Vagina (tissue), 2 donors: ENCODE data around the gene ETS2. TPM values are rescaled to one million over a fixed set of nuclear protein-coding genes. Genes with fewer than 3 reads are reported as not detected.
A peak's percentile ranks its signal among the peaks of the same experiment; 100 is the strongest.

Source experiments
- DNase-seq, 2 donors: peaks; one replicate each; pipeline ENCODE4 v3.0.0-alpha.2; 2017; ENCODE audit errors: extremely low spot score in 2 of 2
- H3K27ac ChIP-seq: fragments of 200-600 bp; sonication (generic); one replicate; pipeline ENCODE4 v1.5.1; 2019
- H3K27me3 ChIP-seq: fragments of 200-600 bp; sonication (generic); one replicate; pipeline ENCODE4 v1.5.1; 2019
- H3K36me3 ChIP-seq, 2 donors: fragments of 200-600 bp; sonication (generic); one replicate each; pipeline ENCODE4 v1.5.1; 2017 to 2019
- H3K4me1 ChIP-seq: fragments of 200-600 bp; sonication (generic); one replicate; pipeline ENCODE4 v1.5.1; 2019
- H3K4me3 ChIP-seq, 2 donors: fragments of 200-600 bp; sonication (generic); 1 replicate in 1 of 2; 2 replicates in 1 of 2; pipeline ENCODE4 v1.5.1; 2016 to 2019
- H3K9me3 ChIP-seq: fragments of 200-600 bp; sonication (generic); one replicate; pipeline ENCODE4 v1.5.1; 2019
- POLR2A ChIP-seq, 2 donors: fragments of 450-650 bp; IDR thresholded peaks; one replicate each; pipeline ENCODE4 v1.6.1; 2017; ENCODE audit warnings: antibody characterized with exemption in 2 of 2, mild to moderate bottlenecking in 2 of 2, moderate library complexity in 2 of 2
- POLR2AphosphoS5 ChIP-seq, 2 donors: sonication (generic); formaldehyde crosslinking; IDR thresholded peaks; one replicate each; pipeline ENCODE4 v1.9.0; 2017; ENCODE audit warnings: antibody characterized with exemption in 2 of 2, mild to moderate bottlenecking in 2 of 2, low read depth in 1 of 2; ENCODE audit not compliant: insufficient read depth in 1 of 2
- intact Hi-C: fragments of 100-400 bp; cut with DNase I; formaldehyde crosslinking; loops from one replicate; pipeline ENCODE4 v1.15.1; 2023
- total RNA-seq: library from RNA; depleted of rRNA; stranded (reverse); fragments of >200 nt; gene quantifications from one replicate; pipeline ENCODE4 v1.2.3, GENCODE V29; 2016
- TF ChIP-seq, protein P1 (sequence below), 3 experiments: fragments of 450-650 bp in 2 of 3; fragments of 200-600 bp in 1 of 3; sonication (generic) in 1 of 3; IDR thresholded peaks; one replicate each; pipeline ENCODE4 v1.5.1; 2017 to 2019; ENCODE audit warnings: antibody characterized with exemption in 3 of 3, mild to moderate bottlenecking in 2 of 3, moderate library complexity in 2 of 3

Gene ETS2
- total RNA-seq, 1 donor from 2014 or later: 134 TPM

DNA sequence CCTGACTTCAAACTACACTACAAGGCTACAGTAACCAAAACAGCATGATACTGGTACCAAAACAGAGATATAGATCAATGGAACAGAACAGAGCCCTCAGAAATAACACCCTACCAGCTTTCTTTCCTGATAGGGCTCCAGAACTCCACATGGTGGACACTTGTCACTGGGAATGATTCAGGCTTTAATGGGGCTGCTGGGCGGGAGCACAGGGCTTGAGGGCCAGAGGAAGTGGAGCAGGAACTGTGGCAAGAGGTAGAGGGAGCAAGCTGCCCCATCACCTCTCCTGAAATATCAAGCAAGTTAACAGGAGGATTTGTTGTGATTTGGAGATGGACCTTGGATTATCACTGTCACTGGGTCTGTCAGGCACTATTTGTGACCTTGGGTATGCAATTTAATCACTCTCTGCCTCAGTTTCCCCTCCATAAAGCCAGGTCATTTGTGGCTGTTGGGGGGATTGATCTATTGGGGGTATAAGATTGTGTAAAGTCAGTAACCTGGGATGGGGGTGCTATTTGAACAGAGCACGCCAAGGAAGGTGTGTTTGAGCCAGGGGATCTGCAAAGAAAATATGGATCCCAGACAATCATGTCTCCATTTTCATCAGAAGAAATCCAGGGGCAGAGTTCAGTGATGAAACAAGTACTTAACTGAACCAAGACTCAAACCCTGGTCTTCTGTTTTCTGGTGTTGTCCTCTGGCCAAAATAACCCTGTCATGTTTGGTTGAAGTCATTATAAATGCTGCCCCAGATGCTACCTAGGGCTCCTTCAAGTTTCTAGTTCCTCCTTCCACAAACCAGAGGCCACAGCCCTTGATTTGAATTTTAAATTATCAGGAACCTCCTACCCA is 25.2 kb downstream of the ETS2 start:
- intact Hi-C loops: no loop called here

DNA sequence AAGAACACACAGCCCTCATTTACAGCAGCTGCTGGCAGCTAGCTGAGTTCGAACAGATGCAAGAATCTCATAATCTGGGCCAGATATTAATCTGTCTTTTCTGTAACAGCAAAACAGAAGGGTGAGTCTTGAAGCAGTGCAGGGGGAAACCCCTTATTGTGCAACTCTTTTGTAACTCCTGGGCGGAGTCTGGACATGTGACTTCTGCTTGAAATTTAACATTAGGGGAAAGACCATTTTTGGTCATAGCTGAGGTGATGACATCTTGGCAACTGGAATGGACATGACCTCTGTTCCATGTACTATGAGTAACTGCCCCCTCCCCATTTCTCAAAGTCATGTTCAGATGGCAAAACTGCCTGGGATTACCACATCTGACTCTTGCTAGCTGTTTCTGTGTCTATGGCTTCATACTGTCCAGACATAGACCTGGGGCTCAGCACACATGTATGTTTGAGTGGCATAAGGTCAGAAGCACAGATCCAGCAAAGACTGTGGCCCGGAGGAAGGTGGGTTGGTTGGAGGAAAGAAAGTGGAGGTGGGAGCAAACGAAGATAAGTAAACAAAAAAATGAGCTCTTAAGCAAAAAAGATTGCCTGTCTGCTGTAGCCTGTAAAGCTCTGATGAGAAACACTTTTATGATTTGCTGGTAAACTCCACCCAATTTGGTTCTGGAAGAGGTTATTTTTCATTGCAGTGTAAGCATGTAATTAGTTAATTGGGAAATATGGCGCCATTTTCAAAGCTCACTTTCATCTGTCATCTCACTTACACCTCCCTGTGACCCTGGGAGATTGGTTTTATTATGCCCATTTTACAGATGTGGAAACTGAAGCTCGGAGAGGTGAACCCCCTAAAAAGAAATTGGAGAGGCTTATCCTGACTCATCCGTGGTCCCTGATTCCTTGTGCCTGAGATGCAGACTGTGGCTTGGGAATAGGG is 26.1 kb downstream of the ETS2 start:
- H3K36me3 ChIP-seq: no peaks in the 10 kb centered on the region
- intact Hi-C loops: no loop called here
- peaks cover 19% of the 10 kb centered on the region for H3K4me1 ChIP-seq
- DNase-seq: peak; percentile 96 to 99
- TF ChIP-seq, protein P1, sequence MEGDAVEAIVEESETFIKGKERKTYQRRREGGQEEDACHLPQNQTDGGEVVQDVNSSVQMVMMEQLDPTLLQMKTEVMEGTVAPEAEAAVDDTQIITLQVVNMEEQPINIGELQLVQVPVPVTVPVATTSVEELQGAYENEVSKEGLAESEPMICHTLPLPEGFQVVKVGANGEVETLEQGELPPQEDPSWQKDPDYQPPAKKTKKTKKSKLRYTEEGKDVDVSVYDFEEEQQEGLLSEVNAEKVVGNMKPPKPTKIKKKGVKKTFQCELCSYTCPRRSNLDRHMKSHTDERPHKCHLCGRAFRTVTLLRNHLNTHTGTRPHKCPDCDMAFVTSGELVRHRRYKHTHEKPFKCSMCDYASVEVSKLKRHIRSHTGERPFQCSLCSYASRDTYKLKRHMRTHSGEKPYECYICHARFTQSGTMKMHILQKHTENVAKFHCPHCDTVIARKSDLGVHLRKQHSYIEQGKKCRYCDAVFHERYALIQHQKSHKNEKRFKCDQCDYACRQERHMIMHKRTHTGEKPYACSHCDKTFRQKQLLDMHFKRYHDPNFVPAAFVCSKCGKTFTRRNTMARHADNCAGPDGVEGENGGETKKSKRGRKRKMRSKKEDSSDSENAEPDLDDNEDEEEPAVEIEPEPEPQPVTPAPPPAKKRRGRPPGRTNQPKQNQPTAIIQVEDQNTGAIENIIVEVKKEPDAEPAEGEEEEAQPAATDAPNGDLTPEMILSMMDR (IDR thresholded peaks at IDR 0.05): no peak
- no peak for TF ChIP-seq POLR2A (IDR thresholded peaks at IDR 0.05)
- TF ChIP-seq POLR2AphosphoS5 (IDR thresholded peaks at IDR 0.05; ENCODE audit: insufficient read depth in 1 of 2, low read depth in 1 of 2): peak; percentile 61 to 100
- no peaks in the 10 kb centered on the region for H3K27me3 ChIP-seq
- H3K27ac ChIP-seq: peak overlapping the region; percentile 71
- H3K9me3 ChIP-seq: no peaks in the 10 kb centered on the region
- H3K4me3 ChIP-seq: no peak overlapping the region

More for the DNA sequence above, 25.2 kb downstream of the ETS2 start:
- H3K4me1 ChIP-seq: peaks cover 19% of the 10 kb centered on the region
- no peaks in the 10 kb centered on the region for H3K27me3 ChIP-seq
- H3K4me3 ChIP-seq: no peak overlapping the region
- H3K36me3 ChIP-seq: no peaks in the 10 kb centered on the region
- H3K27ac ChIP-seq: peak overlapping the region; percentile 71
- peak in 1 of 2 donors; percentile 61 for DNase-seq
- H3K9me3 ChIP-seq: no peaks in the 10 kb centered on the region
- TF ChIP-seq, protein P1 (IDR thresholded peaks at IDR 0.05): no peak
- no peak for TF ChIP-seq POLR2A (IDR thresholded peaks at IDR 0.05)
- no peak for TF ChIP-seq POLR2AphosphoS5 (IDR thresholded peaks at IDR 0.05; ENCODE audit: insufficient read depth in 1 of 2, low read depth in 1 of 2)

DNA sequence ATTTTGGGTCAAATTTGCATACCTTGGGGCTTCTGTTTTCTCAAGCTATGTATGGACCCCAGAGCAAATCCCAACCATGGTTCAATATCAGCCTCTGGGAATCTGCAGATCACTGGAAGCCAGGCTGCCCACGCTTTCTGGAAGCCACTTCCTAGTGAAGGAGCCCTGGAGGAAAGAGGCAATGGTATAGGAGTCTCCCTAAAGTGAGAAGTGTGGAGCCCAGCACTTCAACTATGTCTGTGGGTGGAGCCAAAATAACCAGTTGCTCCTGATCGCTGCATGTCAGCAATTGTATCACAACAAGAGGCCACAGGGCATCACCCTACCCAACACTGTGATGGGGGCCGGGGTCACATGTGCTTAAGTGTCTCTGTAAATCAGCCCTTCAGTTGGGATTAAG is 26.9 kb downstream of the ETS2 start:
- no peaks in the 10 kb centered on the region for H3K36me3 ChIP-seq
- peaks cover 19% of the 10 kb centered on the region for H3K4me1 ChIP-seq
- no peak for TF ChIP-seq POLR2A (IDR thresholded peaks at IDR 0.05)
- TF ChIP-seq, protein P1 (IDR thresholded peaks at IDR 0.05): no peak
- no peak for TF ChIP-seq POLR2AphosphoS5 (IDR thresholded peaks at IDR 0.05; ENCODE audit: insufficient read depth in 1 of 2, low read depth in 1 of 2)
- no peak overlapping the region for H3K4me3 ChIP-seq
- H3K27ac ChIP-seq: peak overlapping the region; percentile 71
- intact Hi-C loops: no loop called here
- no peaks in the 10 kb centered on the region for H3K27me3 ChIP-seq
- peak in 1 of 2 donors; percentile 61 for DNase-seq
- no peaks in the 10 kb centered on the region for H3K9me3 ChIP-seq

DNA sequence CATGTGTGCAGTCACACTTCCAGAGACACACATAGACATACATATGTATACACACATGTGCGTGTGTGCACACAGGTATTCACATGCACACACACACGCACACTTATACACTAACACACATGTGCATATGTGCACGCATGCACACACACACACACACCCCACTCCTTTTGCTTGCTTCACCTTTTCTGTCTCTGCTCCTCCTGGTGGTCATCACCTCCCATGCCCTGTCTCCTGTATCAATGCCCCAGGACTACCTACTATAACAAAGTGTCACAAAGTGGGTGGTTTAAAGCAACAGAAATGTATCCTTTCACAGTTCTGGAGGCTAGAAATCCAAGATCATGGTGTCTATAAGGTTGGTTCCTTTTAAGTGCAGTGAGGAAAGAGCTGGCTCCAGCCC is 27.4 kb downstream of the ETS2 start:
- DNase-seq: peak in 1 of 2 donors; percentile 82
- intact Hi-C loops: no loop called here
- Histone ChIP-seq H3K36me3 (no peaks in the 10 kb centered on the region), H3K4me1 (peaks cover 19% of the 10 kb centered on the region), H3K27me3 (no peaks in the 10 kb centered on the region), H3K9me3 (no peaks in the 10 kb centered on the region), H3K27ac (no peak overlapping the region), H3K4me3 (no peak overlapping the region)
- TF ChIP-seq, protein P1 (IDR thresholded peaks at IDR 0.05): no peak
- TF ChIP-seq POLR2A (IDR thresholded peaks at IDR 0.05) (no peak), POLR2AphosphoS5 (IDR thresholded peaks at IDR 0.05; ENCODE audit: insufficient read depth in 1 of 2, low read depth in 1 of 2) (no peak)
